GM11168 (cell line): ENCODE results near the gene PLXNA1.

Experiments used
- in situ Hi-C: fragments of 300-500 bp; cut with MboI; formaldehyde crosslinking; loops from one replicate; pipeline ENCODE4 v1.12.0; 2022; ENCODE audit warnings: low sequenced_read_pairs; ENCODE audit not compliant: unreplicated experiment

The PLXNA1 gene

GRCh38 chr3:126984391-126985131 is 1.6 kb downstream of the PLXNA1 start:
- in situ Hi-C loops, result no loop called here

- in situ Hi-C loops, result no loop called here
Observed at GRCh38 chr3:126985132-126985985, 2.4 kb downstream of the PLXNA1 start.

GRCh38 chr3:126986001-126986400 is 3.1 kb downstream of the PLXNA1 start:
- in situ Hi-C loops, result no loop called here

GRCh38 chr3:126987129-126987528 is 4.2 kb downstream of the PLXNA1 start:
- in situ Hi-C loops, result no loop called here

- in situ Hi-C loops, result no loop called here
Observed at GRCh38 chr3:126987596-126987995, 4.7 kb downstream of the PLXNA1 start.

- in situ Hi-C loops, result no loop called here
Observed at GRCh38 chr3:126988451-126989021, 5.6 kb downstream of the PLXNA1 start.

- in situ Hi-C loops, result no loop called here
Observed at GRCh38 chr3:126989316-126990023, 6.6 kb downstream of the PLXNA1 start.

- in situ Hi-C loops, result no loop called here
Observed at GRCh38 chr3:126990024-126990700, 7.2 kb downstream of the PLXNA1 start.

GRCh38 chr3:126990890-126991289 is 8.0 kb downstream of the PLXNA1 start:
- in situ Hi-C loops, result no loop called here

- in situ Hi-C loops, result no loop called here
Observed at GRCh38 chr3:126991366-126992200, 8.7 kb downstream of the PLXNA1 start.

- in situ Hi-C loops, result no loop called here
Observed at GRCh38 chr3:126992216-126992615, 9.3 kb downstream of the PLXNA1 start.

- in situ Hi-C loops, result no loop called here
Observed at GRCh38 chr3:126992776-126993175, 9.9 kb downstream of the PLXNA1 start.

GRCh38 chr3:126993436-126993835 is 10.5 kb downstream of the PLXNA1 start:
- in situ Hi-C loops, result no loop called here

- in situ Hi-C loops, result no loop called here
Observed at GRCh38 chr3:126994661-126995245, 11.8 kb downstream of the PLXNA1 start.

GRCh38 chr3:126995254-126995780 is 12.4 kb downstream of the PLXNA1 start:
- in situ Hi-C loops, result no loop called here

GRCh38 chr3:126995926-126996512 is 13.1 kb downstream of the PLXNA1 start:
- in situ Hi-C loops, result no loop called here

GRCh38 chr3:126996905-126997304 is 14.0 kb downstream of the PLXNA1 start:
- in situ Hi-C loops, result no loop called here

GRCh38 chr3:126997455-126998038 is 14.6 kb downstream of the PLXNA1 start:
- in situ Hi-C loops, result no loop called here
